Measurements from ENCODE around the gene WAC.

GRCh38 chr10:28624351-28624750 lies 91.4 kb downstream of the WAC start:
- TF ChIP-seq CTCF (IDR thresholded peaks at IDR 0.05; ENCODE audit: low read length): no peak
- TF ChIP-seq EZH2 (IDR thresholded peaks at IDR 0.05; ENCODE audit: borderline replicate concordance, low read length): no peak
